Calu3 (cell line): ENCODE data around the gene ATP6V0B. TPM values are rescaled to one million over a fixed set of nuclear protein-coding genes. Genes with fewer than 3 reads are reported as not detected.

Source experiments
- BruUV-seq: library from RNA; stranded (reverse); fragments of 400-500 nt; replicated peaks from 2 replicates; lab custom pipeline; 2021; lab: Mats Ljungman, UMichigan
- CTCF ChIA-PET: fragments of 300-600 bp; sonication (Branson Sonifier 250); formaldehyde crosslinking; loops from one replicate; lab custom pipeline; 2022; ENCODE audit warnings: antibody characterized with exemption; lab: Charles Lee
- DNase-seq: peaks from one replicate; pipeline ENCODE4 v3.0.0; 2022
- H3K27ac Mint-ChIP-seq: one replicate; pipeline ENCODE4 v1.8.0; 2022; ENCODE audit warnings: mixed read lengths; ENCODE audit not compliant: unreplicated experiment
- H3K27me3 Mint-ChIP-seq: one replicate; pipeline ENCODE4 v1.8.0; 2022; ENCODE audit warnings: mixed read lengths; ENCODE audit not compliant: unreplicated experiment
- H3K36me3 Mint-ChIP-seq: one replicate; pipeline ENCODE4 v1.8.0; 2022; ENCODE audit warnings: mild to moderate bottlenecking, moderate library complexity, mixed read lengths; ENCODE audit not compliant: insufficient read depth, unreplicated experiment
- H3K4me1 Mint-ChIP-seq: one replicate; pipeline ENCODE4 v1.8.0; 2022; ENCODE audit warnings: mild to moderate bottlenecking, low read depth, mixed read lengths; ENCODE audit not compliant: unreplicated experiment
- H3K4me3 Mint-ChIP-seq: one replicate; pipeline ENCODE4 v1.8.0; 2022; ENCODE audit warnings: mild to moderate bottlenecking, low read depth, moderate library complexity, mixed read lengths; ENCODE audit not compliant: unreplicated experiment
- H3K9me3 Mint-ChIP-seq: one replicate; pipeline ENCODE4 v1.8.0; 2022; ENCODE audit warnings: low read depth, mixed read lengths; ENCODE audit not compliant: unreplicated experiment
- CTCF ChIP-seq: fragments of 200-600 bp; IDR thresholded peaks from one replicate; pipeline ENCODE4 v1.8.0; 2022; ENCODE audit warnings: antibody characterized with exemption; ENCODE audit not compliant: unreplicated experiment
- intact Hi-C: fragments of 100-400 bp; cut with micrococcal nuclease; formaldehyde crosslinking; loops from one replicate; pipeline ENCODE4 v1.10.0; 2022; ENCODE audit not compliant: unreplicated experiment
- total RNA-seq: library from RNA; stranded (reverse); gene quantifications from 2 replicates; pipeline ENCODE4 v1.2.3, GENCODE V29; 2022

The ATP6V0B gene
- total RNA-seq, 1 experiment from 2014 or later = 141 TPM

DNA sequence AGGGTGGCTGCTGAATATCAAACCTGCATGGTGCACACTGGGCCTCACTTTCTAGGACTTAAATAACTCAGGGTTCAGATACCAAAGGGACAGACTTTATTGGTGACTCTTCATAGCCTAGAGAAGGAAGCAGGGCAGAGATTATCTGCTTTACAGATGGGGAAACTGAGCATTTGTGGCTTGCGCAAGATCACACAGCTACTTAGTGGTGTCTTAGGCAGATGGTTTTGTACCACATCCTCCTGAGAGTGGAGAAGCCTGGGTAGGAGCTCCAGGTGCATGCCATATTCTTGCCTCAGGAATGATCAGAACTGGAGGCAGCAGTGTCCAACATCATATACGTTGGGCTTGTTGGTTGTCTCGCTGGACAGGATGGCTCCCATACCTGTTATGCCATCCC, 11.8 kb upstream of the ATP6V0B start:
- no peak for TF ChIP-seq CTCF
- H3K27me3 Mint-ChIP-seq = no peaks in the 10 kb centered on the region
- BruUV-seq = no TSS peak
- DNase-seq = no peak
- H3K36me3 Mint-ChIP-seq = no peaks in the 10 kb centered on the region
- H3K4me3 Mint-ChIP-seq = no peak overlapping the region
- intact Hi-C loops = no loop called here
- H3K4me1 Mint-ChIP-seq = no peaks in the 10 kb centered on the region
- no peaks in the 10 kb centered on the region for H3K9me3 Mint-ChIP-seq
- no peak overlapping the region for H3K27ac Mint-ChIP-seq
- CTCF ChIA-PET = no interaction called here

GRCh38 chr1:43963890-43964289, 10.9 kb upstream of the ATP6V0B start:
- no peaks in the 10 kb centered on the region for H3K27me3 Mint-ChIP-seq
- BruUV-seq = no TSS peak
- no peak for DNase-seq
- no peaks in the 10 kb centered on the region for H3K36me3 Mint-ChIP-seq
- no peak overlapping the region for H3K4me3 Mint-ChIP-seq
- no peak overlapping the region for H3K27ac Mint-ChIP-seq
- no peak for TF ChIP-seq CTCF
- intact Hi-C loops = no loop called here
- no peaks in the 10 kb centered on the region for H3K4me1 Mint-ChIP-seq
- CTCF ChIA-PET = no interaction called here
- H3K9me3 Mint-ChIP-seq = no peaks in the 10 kb centered on the region

DNA sequence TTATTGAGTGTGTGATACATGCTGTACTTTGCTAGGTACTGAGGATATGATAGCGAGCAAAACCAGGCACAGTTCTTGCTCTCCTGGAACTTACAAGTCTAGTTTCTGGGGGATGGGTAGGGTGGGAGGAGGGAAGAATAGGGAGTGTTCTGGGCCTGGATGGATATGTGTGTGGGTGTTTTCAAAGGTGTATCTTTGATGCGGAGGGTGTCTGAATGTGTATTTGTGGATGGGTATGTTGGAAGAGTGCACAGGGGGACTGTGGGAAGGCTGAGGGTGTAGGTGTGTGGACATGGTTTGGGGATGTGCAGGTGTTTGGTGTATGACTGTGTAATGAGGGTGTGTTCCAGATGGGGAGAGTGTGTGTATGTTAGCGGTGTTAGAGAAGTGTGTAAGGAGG, 9.4 kb upstream of the ATP6V0B start:
- H3K27ac Mint-ChIP-seq = no peak overlapping the region
- BruUV-seq = no TSS peak
- intact Hi-C loops = no loop called here
- peaks cover 10% of the 10 kb centered on the region for H3K36me3 Mint-ChIP-seq
- no peaks in the 10 kb centered on the region for H3K27me3 Mint-ChIP-seq
- no peak for TF ChIP-seq CTCF
- CTCF ChIA-PET = no interaction called here
- H3K4me1 Mint-ChIP-seq = no peaks in the 10 kb centered on the region
- H3K4me3 Mint-ChIP-seq = no peak overlapping the region
- DNase-seq = no peak
- H3K9me3 Mint-ChIP-seq = no peaks in the 10 kb centered on the region

DNA sequence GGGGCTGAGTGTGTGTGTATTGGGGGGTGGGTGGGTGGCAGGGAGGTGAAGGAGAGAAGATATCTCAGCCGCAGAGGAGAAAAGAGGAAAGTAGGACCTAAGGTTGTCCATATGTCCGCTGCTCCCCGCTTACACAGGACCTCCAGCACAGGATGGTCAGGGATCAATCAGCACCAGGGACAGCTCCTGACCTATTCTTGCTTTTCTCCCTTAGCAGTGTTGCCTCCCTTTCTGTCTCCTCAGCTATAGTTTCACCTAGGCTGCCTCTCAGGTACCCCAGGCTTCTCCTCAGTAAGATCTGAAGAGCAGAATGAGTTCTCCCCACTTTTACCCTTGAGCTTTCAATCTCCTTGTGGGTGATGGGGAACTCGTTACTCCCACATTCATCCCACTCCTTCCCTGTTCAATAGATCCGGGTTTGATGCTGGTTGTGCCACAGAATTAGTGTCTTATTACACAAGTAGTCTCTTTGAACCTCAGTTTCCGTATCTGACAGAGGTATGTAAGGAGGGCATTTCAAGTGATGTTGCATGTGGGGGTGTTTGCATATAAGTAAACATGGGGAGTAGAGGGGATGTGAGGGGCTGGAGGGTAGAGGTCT, 6.3 kb upstream of the ATP6V0B start:
- intact Hi-C loops = no loop called here
- Mint-ChIP-seq H3K4me1 (peaks cover 11% of the 10 kb centered on the region), H3K27me3 (no peaks in the 10 kb centered on the region), H3K27ac (no peak overlapping the region), H3K9me3 (no peaks in the 10 kb centered on the region), H3K4me3 (no peak overlapping the region), H3K36me3 (peaks cover 26% of the 10 kb centered on the region)
- CTCF ChIA-PET = no interaction called here
- no peak for DNase-seq
- TF ChIP-seq CTCF = no peak
- no TSS peak for BruUV-seq
